Subcutaneous adipose tissue (tissue), 4 donors: ENCODE measurements around the gene ULK4. TPM values are rescaled to one million over a fixed set of nuclear protein-coding genes. Genes with fewer than 3 reads are reported as not detected.

Experiments used
- CTCF ChIP-seq: fragments of 450-650 bp; IDR thresholded peaks from one replicate; pipeline ENCODE4 v1.5.1; 2016; ENCODE audit warnings: low read depth, mild to moderate bottlenecking, control low read depth, antibody characterized with exemption, moderate library complexity
- total RNA-seq, 4 donors: library from RNA; depleted of rRNA; stranded (reverse); fragments of >200 nt; gene quantifications; one replicate each; pipeline ENCODE4 v1.1.0, GENCODE V29; 2016

Gene ULK4
- total RNA-seq, 4 donors from 2014 or later, result 10.6 to 32.0 (median 22.6) TPM

DNA sequence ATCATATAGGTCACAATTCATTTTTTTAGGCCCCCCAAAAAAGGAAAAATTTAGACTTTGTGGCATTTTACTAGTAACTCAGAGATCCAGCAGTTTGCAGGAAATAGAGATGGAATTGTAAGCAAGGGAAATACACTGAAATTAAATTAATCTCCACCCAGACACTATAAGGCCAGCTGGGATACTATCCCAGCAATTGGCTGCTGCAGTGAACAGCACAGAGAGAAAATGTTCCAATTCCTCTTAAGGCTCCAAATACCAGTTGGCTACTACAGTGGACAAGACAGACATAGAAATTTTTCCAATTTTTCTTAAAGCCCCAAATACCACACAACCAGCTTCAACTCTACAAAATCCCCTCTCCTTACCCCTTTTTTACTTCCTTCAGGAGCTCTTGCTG is 78.9 kb downstream of the ULK4 start:
- TF ChIP-seq CTCF, result no peak

- no peak for TF ChIP-seq CTCF
These were observed 80.6 kb downstream of the ULK4 start for GRCh38 chr3:41881233-41881821.

DNA sequence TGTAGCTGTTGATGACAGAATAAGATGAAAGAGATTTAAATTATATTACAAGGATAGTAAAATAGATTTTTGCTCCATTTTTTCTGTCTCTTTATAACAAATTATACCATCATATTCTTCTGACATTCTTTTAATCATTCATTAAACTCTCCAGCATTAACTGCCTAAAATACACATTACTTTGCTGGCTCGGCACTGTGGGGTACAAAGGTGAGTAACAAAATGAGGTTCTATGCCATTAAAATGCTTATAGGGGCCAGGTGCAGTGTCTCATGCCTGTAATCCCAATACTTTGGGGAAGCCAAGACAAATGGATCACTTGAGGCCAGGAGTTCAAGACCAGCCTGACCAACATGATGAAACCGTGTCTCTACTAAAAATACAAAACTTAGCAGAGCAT is 81.5 kb downstream of the ULK4 start:
- TF ChIP-seq CTCF, result no peak

GRCh38 chr3:41874022-41874421 is 87.9 kb downstream of the ULK4 start:
- no peak for TF ChIP-seq CTCF

DNA sequence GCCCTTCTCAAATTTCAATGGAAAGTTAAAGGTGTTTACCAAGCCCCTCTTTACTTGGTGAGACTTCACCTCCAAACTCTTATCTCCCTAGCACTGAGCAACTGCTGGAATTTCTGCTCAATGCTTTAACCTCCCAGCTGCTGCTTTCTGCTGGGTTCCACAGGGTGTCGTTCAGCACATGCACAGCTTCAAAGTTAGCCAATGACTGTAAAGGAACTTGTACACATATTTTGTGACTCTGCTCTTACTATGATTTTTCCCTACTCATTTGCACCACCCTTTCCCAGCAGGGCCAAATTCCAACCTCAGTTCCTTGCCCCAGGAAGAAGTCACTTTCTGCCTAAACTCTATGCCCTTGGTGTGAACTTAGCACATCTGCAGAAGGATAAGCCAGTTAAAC is 89.7 kb downstream of the ULK4 start:
- TF ChIP-seq CTCF, result no peak

DNA sequence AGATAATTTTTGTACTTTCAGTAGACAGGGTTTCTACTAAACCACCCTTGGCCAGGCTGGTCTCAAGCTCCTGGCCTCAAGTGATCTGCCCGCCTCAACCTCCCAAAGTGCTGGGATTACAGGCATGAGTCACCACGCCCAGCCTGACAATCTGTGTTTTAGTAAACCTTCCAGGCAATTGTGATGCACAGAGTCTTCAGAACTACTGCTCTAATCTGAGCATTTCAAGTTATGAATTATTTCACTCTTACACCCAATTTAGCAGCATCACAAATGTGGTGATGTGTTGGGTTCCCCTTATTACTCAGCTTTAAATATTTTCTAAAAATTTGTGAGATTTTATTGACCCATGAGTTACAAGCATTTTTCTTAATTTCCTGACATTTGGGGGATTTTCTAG is 94.4 kb downstream of the ULK4 start:
- no peak for TF ChIP-seq CTCF

DNA sequence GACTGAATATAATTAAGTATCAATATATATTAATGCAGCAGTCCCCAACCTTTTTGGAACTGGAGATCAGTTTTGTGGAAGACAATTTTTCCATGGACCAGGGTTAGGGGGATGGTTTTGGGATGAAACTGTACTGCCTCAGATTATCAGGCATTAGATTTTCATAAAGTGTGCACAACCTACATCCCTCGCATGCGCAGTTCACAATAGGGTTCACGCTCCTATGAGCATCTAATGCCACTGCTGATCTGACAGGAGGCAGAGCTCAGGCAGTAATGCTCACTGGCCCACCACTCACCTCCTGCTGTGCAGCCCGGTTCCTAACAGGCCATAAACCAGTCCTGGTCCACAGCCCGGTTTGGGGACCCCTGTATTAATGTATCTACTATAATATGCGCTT is 95.6 kb downstream of the ULK4 start:
- TF ChIP-seq CTCF, result no peak

DNA sequence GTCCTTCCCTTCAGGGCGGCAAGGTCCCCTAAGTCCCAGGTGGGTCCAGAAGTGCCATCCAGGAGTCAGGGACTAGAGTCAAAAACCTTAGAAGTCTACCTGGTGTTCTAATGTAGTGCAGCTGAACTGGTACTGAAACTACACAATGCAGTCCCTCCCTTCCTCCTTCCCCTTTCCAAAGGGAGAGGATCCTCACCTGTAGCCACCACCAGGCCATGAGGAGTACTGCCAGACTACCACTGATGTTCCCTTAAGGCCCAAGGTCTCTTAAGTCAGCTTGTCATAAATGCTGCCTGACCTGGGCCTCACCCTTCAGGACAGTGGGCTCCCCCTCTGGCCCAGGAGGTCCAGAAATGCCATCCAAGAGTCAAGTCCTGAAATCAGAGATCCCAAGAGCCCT is 98.9 kb downstream of the ULK4 start:
- TF ChIP-seq CTCF, result no peak
